CD4-positive, alpha-beta T cell treated with Interferon gamma for 1 hour (primary cell): ENCODE data around the gene CEL.
A peak's percentile ranks its signal among the peaks of the same experiment; 100 is the strongest.
"Not testable (repeated sequence)": the region's sequence is repeated elsewhere in the genome, so short reads cannot be mapped to it uniquely, and the experiment has no call there.

Experiments
- DNase-seq: peaks from one replicate; pipeline ENCODE4 v3.0.0-alpha.2; 2020

CEL gene

GRCh38 chr9:133049043-133049442 is 12.7 kb upstream of the CEL start:
- DNase-seq = no peak

- no peak for DNase-seq
These were observed 11.6 kb upstream of the CEL start for GRCh38 chr9:133050142-133050541.

- DNase-seq = no peak
These were observed 11.0 kb upstream of the CEL start for GRCh38 chr9:133050781-133051180.

GRCh38 chr9:133051281-133051900 is 10.4 kb upstream of the CEL start:
- no peak for DNase-seq

- DNase-seq = no peak
These were observed 9.7 kb upstream of the CEL start for GRCh38 chr9:133051966-133052539.

GRCh38 chr9:133054194-133054890 is 7.4 kb upstream of the CEL start:
- no peak for DNase-seq

GRCh38 chr9:133054966-133055365 is 6.8 kb upstream of the CEL start:
- DNase-seq = no peak

GRCh38 chr9:133055788-133056420 is 5.9 kb upstream of the CEL start:
- DNase-seq = no peak

GRCh38 chr9:133056533-133056932 is 5.2 kb upstream of the CEL start:
- no peak for DNase-seq

- peak; percentile 18 for DNase-seq
These were observed 4.8 kb upstream of the CEL start for GRCh38 chr9:133057006-133057405.

- DNase-seq = no peak
These were observed 4.2 kb upstream of the CEL start for GRCh38 chr9:133057553-133057952.

GRCh38 chr9:133058071-133058470 is 3.7 kb upstream of the CEL start:
- DNase-seq = no peak

- DNase-seq = no peak
These were observed 3.0 kb upstream of the CEL start for GRCh38 chr9:133058550-133059320.

GRCh38 chr9:133059623-133060022 is 2.2 kb upstream of the CEL start:
- no peak for DNase-seq

GRCh38 chr9:133060417-133060841 is 1.4 kb upstream of the CEL start:
- DNase-seq = no peak

- DNase-seq = not testable (repeated sequence)
These were observed 590 bp upstream of the CEL start for GRCh38 chr9:133061019-133061763.

GRCh38 chr9:133062569-133062968 is 788 bp downstream of the CEL start:
- DNase-seq = not testable (repeated sequence)

GRCh38 chr9:133063159-133063499 is 1.3 kb downstream of the CEL start:
- DNase-seq = no peak

- no peak for DNase-seq
These were observed 1.9 kb downstream of the CEL start for GRCh38 chr9:133063500-133064231.

GRCh38 chr9:133064241-133065069 is 2.7 kb downstream of the CEL start:
- no peak for DNase-seq

GRCh38 chr9:133065070-133065388 is 3.2 kb downstream of the CEL start:
- DNase-seq = no peak
